H7 (cell line): ENCODE results near the gene RERE. TPM values are rescaled to one million over a fixed set of nuclear protein-coding genes. Genes with fewer than 3 reads are reported as not detected.
"Not testable (repeated sequence)": the region's sequence is repeated elsewhere in the genome, so short reads cannot be mapped to it uniquely, and the experiment has no call there.

ENCODE experiments used
- DNase-seq: peaks from one replicate; pipeline ENCODE4 v3.0.0; 2012
- H3K27me3 ChIP-seq: 2 replicates; pipeline ENCODE4 v1.6.0; 2011; ENCODE audit warnings: mild to moderate bottlenecking, low read length; ENCODE audit not compliant: control insufficient read depth, insufficient read depth
- H3K36me3 ChIP-seq: replicated peaks from 2 replicates; pipeline ENCODE4 v1.5.1; 2011; ENCODE audit warnings: low read length; ENCODE audit not compliant: control insufficient read depth, insufficient read depth
- H3K4me3 ChIP-seq: 2 replicates; pipeline ENCODE4 v1.5.1; 2011; ENCODE audit warnings: low read depth, mild to moderate bottlenecking, control low read depth, low read length, moderate library complexity; ENCODE audit not compliant: insufficient read depth
- total RNA-seq: library from RNA; depleted of rRNA; stranded (reverse); fragments of >200 nt; shearing (Covaris generic); gene quantifications from 2 replicates; pipeline ENCODE4 v1.2.3, GENCODE V29; 2014

The RERE gene
- total RNA-seq, 1 experiment from 2014 or later, result 75.8 TPM

DNA sequence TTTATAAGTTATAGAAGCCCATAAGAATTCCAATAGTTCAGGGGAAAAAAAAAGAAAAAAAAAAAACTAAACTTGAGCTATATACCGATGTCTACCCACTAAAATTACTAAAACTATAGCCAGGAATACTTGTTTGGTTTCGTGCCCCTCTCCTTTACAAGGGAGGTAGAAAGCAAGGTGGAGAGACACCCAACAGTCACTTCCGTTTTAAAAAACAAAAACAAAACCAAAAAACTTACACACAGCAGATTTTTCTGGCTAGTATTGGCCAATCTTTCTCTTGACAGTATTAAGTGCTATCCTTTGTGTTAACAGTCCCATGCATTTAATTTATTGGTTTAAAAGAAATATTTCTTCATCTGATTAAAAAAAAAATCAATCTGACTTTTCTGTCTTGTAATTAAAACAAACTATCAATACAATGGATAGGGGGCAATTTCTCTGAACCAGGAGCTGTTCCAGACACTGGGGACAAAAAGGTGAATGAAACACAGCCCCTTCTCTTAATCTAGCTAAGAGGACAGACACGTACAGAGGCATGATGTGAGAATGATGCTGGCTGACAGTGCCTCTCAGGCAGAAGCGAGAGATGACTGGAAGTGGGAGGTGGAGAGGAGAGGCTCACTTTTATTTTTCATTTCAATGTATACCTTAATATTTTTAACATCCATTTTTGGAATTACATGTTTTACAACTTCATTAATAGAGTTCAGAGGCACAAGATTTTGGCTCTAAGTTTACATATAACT, 214.8 kb downstream of the RERE start:
- no peaks in the 10 kb centered on the region; the same call in 1 of the 2 replicates for H3K36me3 ChIP-seq
- no peaks in the 10 kb centered on the region for H3K27me3 ChIP-seq
- no peak overlapping the region for H3K4me3 ChIP-seq
- DNase-seq, result no peak

DNA sequence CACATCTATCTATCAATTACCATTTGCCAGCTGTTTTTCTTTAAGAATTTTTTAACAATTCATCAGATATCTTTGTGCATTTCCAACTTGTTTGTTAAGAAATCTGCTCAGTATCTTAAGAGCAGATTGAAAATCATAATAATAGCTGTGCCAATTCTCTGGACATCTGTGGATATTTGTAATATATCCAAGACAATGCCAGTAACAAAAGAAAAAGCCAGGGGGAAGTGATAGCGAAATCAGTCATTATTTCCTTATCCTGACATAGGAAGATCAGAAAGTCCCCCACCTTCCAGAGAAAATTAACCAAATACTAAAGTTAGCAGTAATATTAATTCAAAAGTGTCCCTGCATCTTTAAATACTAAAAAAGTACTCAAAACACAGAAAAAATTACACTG, 217.1 kb downstream of the RERE start:
- DNase-seq, result no peak
- no peak overlapping the region for H3K4me3 ChIP-seq
- H3K27me3 ChIP-seq, result no peaks in the 10 kb centered on the region
- no peaks in the 10 kb centered on the region; the same call in 1 of the 2 replicates for H3K36me3 ChIP-seq

DNA sequence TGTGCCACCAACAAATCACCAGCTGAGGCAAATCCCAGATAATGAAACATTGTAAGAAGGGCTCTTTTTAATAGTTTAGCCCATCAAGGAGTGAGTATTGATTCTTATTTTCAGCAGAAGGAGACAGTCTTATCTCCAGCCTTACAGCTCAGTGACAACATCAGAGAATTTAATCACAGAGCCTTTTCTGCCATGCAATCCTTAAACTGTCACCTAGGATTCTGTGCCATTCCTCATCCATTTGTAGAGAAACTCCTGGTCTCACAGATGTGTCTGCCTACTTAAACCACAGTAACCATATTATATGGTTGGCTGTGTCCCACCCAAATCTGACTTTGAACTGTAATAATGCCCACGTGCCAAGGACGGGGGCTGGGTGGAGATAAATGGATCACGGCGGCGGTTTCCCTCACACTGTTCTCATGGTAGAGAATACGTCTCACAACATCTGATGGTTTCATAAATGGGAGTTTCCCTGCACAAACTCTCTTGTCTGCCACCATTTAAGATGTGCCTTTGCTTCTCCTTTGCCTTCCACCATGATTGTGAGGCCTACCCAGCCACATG, 217.7 kb downstream of the RERE start:
- DNase-seq, result no peak
- Histone ChIP-seq H3K36me3 (no peaks in the 10 kb centered on the region; the same call in 1 of the 2 replicates), H3K27me3 (no peaks in the 10 kb centered on the region), H3K4me3 (no peak overlapping the region)

DNA sequence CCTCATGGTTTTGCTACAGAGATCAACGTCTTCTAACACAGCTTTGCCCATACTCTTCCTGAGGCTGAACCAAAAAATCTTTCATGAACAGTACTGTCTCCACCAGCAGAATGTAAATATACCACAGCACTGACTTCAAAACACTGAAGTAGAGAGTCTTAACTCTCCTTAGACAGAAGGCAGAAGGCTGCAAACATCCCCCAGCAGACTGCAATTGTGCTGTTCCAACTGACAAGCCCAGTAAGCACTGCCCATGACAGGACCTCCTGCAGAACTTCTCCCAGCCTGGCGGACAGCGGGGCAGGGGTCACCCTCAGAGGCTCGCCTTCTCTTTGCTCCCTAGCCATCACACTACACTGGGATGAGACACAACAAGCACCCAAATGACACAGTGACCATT, 218.7 kb downstream of the RERE start:
- no peak for DNase-seq
- Histone ChIP-seq H3K27me3 (no peaks in the 10 kb centered on the region), H3K36me3 (no peaks in the 10 kb centered on the region; the same call in 1 of the 2 replicates), H3K4me3 (no peak overlapping the region)

DNA sequence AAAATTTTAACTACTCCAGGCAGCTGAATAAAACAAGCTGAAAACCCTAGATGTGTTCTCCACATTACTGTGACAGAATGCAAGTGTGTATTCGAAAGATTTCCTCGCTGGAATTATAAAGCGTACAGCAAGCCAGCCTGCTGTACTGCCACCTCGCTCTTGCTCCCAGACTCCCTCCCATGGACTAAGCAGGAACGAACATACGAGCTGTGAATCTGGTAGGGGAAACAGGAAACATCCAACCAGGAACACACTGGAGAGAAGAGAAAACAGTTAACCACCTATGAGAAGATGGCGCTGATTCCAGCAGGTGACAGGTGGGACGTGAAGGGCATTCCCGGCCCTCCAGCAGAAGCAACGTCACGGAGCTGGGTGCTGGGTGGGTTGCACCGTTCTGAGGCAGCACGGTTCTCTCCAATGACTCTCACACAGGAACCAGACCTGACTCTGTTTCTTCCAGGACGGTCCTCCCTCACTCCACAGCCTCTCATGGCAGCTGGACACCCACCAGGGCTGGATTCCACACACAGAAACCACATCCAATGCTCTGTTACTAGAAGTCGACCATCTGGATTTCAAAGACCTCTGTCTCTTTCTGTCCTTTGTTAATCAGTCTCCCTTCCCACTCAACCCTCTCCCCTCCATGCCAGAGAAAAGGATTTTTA, 219.2 kb downstream of the RERE start:
- no peaks in the 10 kb centered on the region; the same call in 1 of the 2 replicates for H3K36me3 ChIP-seq
- no peak overlapping the region for H3K4me3 ChIP-seq
- H3K27me3 ChIP-seq, result no peaks in the 10 kb centered on the region
- DNase-seq, result no peak

DNA sequence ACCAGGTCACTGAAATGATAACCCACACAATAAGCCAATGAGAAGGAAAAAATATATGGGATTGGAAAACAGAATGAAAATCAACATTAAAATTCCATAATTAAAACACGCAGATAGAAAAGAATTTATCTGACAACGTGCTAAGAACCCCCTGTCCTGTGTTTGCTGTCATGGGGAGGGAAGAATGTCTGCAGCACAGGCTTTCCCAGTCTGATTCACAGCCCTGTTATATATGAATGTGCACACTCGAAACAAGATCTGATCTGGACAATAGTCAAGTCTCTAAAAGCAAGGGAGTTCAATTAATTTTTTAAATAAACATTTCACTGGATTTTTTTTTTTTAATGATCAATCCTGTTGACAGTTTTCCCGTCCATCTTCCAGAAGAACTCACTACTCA, 220.0 kb downstream of the RERE start:
- no peaks in the 10 kb centered on the region for H3K36me3 ChIP-seq
- no peaks in the 10 kb centered on the region for H3K27me3 ChIP-seq
- DNase-seq, result no peak
- H3K4me3 ChIP-seq, result no peak overlapping the region

DNA sequence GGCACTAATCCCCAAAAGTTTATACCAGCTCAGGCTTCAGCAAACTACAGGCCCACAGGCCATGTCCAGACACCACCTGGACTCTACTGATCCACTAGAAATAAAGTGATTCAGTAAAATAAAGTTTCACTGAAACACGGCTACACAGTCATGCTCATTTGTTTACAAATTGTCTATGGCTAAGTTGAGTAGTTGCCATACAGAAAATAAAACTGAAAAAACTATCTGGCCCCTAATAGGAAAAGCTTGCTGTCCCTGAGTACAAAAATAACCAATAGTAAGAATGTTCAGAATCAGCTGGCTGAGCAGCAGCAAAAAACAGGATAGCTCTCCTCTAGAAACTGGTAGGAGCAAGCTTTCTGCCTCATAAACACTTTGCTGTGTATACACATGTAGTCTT, 221.5 kb downstream of the RERE start:
- Histone ChIP-seq H3K36me3 (no peaks in the 10 kb centered on the region), H3K4me3 (no peak overlapping the region), H3K27me3 (no peaks in the 10 kb centered on the region)
- no peak for DNase-seq

DNA sequence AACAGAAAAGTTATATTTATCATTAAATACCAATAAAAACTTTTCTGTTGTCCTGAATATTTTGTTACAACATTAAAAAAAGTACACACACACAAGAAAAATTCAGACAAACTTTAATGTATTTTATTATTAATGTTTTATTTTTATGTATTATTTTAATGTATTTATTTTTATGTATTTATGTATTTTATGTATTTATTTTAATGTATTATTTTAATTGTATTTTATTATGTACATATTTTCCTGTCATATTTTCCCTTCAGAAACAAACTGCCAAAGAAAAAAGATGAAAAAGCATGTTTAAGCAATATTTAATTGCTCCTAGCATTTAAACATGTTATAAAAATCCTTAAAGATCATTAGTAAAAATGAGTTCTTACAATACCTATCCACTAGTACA, 222.1 kb downstream of the RERE start:
- no peak for DNase-seq
- no peaks in the 10 kb centered on the region for H3K36me3 ChIP-seq
- H3K4me3 ChIP-seq, result no peak overlapping the region

DNA sequence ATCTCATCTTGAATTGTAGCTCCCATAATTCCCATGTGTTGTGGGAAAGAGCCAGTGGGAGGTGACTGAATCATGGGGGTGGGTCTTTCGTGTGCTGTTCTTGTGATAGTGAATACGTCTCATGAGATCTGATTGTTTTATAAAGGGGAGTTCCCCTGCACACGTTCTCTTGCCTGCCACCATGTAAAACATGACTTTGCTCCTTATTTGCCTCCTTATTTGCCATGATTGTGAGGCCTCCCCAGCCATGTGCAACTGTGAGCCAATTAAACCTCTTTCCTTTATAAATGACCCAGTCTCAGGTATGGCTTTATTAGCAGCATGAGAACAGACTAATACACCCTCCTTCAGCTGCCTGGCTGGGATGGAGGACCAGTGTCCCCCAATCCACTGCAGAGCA, 224.1 kb downstream of the RERE start:
- H3K27me3 ChIP-seq, DNase-seq, H3K4me3 ChIP-seq, H3K36me3 ChIP-seq: not testable (repeated sequence)

More for the DNA sequence above, 222.1 kb downstream of the RERE start:
- H3K27me3 ChIP-seq, result no peaks in the 10 kb centered on the region

DNA sequence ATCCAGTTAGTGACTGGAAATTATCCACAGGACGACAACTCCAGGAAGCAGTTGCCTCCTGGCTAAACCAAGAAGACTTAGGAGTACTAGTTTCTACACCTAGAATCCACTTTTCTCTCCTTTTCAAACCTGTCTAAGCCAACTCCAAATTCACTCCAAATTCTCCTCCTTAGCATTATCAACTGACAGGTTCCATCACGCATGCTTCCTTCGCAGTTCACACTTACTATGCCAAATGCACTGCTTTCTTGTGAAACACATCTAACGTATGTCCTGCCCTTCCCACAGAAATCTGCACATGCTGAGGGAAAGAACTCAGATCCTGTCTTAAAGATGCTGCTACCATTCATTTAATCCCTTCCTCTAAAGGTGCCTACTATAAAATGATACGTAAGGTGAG, 225.9 kb downstream of the RERE start:
- Histone ChIP-seq H3K27me3 (no peaks in the 10 kb centered on the region), H3K36me3 (no peaks in the 10 kb centered on the region; the same call in 1 of the 2 replicates)

DNA sequence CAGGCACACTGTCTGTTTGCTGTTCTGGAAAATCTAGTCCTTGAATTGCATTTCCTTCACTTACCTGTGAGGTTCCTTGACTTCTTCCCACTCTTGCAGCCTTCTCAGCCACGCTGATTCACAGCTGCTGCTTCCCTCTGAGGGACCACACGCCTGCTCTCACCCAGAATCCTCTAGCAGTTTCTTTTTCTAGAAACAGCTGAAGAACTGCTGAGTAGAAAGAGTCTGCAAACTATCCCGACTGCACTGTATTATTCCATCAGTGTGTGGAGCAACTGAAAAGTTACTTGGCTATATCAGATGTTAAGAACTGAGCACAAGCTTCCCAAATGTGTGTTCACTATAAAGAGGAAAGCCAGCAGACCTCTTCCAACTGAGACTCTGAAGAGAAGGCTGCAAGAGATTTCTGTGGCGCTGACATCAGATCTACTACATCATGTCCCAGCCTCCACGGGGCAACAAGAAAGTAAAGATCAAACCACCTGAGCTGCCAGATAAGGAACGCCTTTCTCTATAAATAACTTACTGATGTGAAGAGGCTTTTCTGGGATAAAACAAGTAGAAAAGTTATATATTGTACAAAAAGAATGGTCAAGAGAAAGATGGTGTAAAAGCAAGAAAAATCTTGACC, 226.6 kb downstream of the RERE start:
- H3K4me3 ChIP-seq, result no peak overlapping the region
- H3K36me3 ChIP-seq, result no peaks in the 10 kb centered on the region; the same call in 1 of the 2 replicates
- H3K27me3 ChIP-seq, result no peaks in the 10 kb centered on the region
- DNase-seq, result no peak

More for the DNA sequence above, 225.9 kb downstream of the RERE start:
- no peak for DNase-seq
- H3K4me3 ChIP-seq, result no peak overlapping the region

DNA sequence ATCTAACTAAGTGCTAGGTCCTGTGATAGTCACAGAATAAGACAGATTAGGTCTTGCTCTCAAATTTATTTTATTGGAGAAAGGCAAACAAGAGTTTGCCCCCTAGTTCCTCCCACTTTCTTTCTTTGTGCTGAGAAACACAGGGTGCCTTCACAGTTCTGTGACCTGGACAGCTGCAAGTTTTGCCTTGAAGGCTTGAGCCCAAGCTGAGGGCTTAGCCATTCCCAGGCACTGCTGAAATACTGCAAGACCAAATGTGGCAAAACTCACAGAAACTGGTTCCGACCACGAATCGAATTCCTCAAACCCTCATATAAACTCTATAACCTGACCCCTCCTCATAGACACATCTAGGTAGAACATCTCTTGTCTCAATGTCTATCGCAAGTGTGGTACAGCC, 227.9 kb downstream of the RERE start:
- DNase-seq, result no peak
- Histone ChIP-seq H3K36me3 (no peaks in the 10 kb centered on the region; the same call in 1 of the 2 replicates), H3K4me3 (no peak overlapping the region), H3K27me3 (no peaks in the 10 kb centered on the region)

DNA sequence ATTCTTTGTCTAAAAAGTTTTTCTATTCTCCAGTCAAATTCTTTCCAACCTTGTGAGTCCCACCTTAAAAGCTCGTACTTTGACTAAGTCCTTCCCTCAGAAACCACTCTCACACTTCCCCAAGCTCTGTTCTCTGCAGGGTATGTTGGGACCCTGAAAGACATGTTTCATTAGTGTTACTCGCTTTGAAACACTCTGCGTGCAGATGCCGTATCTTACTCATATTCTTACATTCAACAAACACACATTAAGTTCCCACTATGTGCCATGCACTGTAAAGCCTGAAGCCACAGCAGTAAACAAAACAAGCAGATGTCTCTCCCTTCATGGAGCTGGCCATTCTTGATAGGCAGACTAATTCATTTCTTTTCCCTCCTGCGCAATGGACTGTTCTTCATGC, 229.7 kb downstream of the RERE start:
- Histone ChIP-seq H3K36me3 (no peaks in the 10 kb centered on the region; the same call in 1 of the 2 replicates), H3K4me3 (no peak overlapping the region), H3K27me3 (no peaks in the 10 kb centered on the region)
- no peak for DNase-seq

DNA sequence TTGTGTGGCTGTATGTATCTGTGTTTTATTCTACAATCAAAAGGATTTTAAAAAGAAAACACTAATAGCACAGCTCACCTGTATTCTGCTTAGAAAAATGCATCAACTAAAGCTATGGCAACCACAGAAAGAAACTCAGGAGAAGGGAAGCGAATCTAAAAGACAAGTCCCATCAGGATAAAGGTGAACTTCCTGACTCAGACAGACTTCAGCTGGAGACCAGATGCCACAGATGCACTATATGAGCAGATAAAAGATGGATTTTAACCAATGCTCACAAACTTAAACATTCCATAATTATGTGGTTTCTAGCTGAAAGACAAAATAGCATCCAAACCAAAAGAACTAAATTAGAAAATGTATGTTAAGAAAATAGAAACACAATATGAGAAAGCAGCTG, 231.0 kb downstream of the RERE start:
- H3K4me3 ChIP-seq, result no peak overlapping the region
- H3K27me3 ChIP-seq, result no peaks in the 10 kb centered on the region
- no peak for DNase-seq
- no peaks in the 10 kb centered on the region; the same call in 1 of the 2 replicates for H3K36me3 ChIP-seq
